LNCAP (cell line): ENCODE results near the gene ATP6V0A4.

ENCODE experiments used
- TF ChIP-seq, protein P1 (sequence below): fragments of 450-650 bp; IDR thresholded peaks from 2 replicates; pipeline ENCODE4 v1.5.1; 2017; ENCODE audit warnings: mild to moderate bottlenecking

Gene ATP6V0A4

DNA sequence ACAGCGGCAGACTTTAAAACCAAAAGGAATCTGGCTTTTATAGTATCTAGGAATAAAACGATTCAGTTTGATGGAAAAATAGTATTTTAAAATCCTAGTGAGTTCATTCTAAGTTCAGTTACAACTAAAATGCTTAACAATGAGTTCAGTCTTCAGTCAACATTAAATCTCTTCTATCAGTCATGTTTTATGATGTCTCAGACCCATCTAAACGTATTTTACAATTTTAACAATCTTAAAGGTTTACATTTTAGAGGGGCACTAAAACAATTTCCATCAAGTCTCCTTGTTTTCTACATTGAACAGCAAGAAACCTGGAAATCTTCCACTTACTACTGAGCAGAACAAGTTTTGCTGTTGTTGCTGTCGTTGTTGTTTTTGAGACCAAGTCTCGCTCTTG, 106.8 kb downstream of the ATP6V0A4 start:
- TF ChIP-seq, protein P1, sequence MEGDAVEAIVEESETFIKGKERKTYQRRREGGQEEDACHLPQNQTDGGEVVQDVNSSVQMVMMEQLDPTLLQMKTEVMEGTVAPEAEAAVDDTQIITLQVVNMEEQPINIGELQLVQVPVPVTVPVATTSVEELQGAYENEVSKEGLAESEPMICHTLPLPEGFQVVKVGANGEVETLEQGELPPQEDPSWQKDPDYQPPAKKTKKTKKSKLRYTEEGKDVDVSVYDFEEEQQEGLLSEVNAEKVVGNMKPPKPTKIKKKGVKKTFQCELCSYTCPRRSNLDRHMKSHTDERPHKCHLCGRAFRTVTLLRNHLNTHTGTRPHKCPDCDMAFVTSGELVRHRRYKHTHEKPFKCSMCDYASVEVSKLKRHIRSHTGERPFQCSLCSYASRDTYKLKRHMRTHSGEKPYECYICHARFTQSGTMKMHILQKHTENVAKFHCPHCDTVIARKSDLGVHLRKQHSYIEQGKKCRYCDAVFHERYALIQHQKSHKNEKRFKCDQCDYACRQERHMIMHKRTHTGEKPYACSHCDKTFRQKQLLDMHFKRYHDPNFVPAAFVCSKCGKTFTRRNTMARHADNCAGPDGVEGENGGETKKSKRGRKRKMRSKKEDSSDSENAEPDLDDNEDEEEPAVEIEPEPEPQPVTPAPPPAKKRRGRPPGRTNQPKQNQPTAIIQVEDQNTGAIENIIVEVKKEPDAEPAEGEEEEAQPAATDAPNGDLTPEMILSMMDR = no peak

DNA sequence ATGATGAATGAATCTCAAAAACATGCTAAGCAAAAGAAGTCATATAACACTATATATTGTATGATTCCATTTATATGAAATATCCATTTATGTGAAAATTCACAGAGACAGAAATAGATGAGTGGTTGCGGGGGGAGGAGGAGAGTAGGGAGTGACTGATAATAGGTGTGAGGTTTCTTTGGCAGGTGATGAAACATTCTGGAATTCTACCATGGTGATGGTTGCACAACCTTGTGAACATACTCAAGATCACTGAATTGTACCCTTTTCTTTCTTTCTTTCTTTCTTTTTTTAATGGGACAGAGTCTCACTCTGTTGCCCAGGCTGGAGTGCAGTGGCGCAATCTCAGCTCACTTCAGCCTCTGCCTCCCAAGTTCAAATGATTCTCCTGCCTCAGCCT, 107.5 kb downstream of the ATP6V0A4 start:
- TF ChIP-seq, protein P1 = no peak

DNA sequence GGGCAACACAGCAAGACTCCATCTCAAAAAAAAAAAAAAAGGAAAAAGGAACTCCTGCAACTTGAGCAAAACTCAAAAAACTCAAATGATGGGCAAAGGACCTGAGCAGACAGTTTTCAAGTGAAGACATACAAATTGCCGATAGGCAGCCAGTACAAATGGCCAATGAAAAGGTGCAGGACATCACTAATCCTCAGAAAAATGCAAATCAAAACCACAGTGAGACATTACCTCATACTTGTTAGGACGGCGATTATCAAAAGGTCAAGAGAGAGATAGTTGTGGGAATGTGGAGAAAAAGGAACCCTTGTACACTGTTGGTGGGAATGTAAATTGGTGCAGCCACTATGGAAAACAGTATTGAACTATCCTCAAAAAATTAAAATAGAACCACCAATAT, 113.7 kb downstream of the ATP6V0A4 start:
- TF ChIP-seq, protein P1 = no peak

DNA sequence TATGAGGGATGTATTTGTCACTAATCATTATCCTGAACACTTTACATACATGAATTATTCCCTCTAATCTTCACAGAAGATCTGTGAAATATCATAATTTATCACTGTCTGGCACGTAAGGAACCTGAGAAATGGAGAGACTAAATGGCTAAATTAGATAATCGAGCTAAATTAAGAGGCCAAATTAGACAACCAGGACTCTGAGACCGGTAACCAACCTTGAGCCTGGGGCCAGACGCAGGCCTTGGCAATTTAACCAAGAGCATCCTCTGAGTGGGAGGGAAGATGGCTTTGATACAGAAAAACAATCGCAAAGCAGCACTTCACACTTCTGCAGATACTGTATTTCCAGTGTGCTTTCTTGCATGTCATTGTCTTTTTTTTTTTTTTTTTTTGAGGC, 118.2 kb downstream of the ATP6V0A4 start:
- TF ChIP-seq, protein P1 = no peak

DNA sequence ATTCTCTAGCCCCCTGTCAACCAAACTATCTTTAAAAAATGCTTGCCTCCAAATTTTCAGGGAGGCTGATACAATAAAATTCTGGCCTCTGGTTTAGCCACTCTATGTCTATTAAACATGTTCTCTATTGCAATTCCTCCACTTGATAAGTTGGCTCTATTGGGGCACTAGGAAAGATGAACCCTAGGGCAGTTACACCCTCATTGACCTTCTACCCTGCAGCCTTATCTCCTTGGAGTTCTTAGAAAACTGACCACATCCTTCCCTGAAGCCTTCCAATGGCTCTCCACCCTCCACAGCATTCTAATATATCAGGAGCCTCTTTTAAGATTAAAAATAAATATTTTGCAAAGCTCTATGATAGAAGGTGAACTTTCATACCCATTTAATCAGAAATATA, 127.4 kb downstream of the ATP6V0A4 start:
- TF ChIP-seq, protein P1 = no peak

DNA sequence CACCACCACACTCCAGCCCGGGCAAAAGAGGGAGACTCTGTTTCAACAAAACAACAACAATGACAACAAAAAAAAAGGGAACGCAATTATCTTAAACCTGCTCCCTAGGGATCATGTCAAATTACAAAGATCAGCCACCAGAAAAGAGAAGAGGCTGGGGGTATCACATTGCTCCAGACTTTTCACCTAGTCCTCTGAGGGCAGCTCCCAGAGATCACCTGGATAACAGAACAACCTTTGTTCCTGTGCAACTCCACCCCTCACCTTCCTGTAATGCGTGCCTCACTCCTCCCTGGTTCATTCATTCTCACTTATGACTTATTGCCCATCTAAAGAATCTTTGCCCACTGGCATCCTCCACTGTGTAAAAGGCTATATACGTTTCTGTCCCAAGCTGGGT, 128.6 kb downstream of the ATP6V0A4 start:
- TF ChIP-seq, protein P1 = no peak

DNA sequence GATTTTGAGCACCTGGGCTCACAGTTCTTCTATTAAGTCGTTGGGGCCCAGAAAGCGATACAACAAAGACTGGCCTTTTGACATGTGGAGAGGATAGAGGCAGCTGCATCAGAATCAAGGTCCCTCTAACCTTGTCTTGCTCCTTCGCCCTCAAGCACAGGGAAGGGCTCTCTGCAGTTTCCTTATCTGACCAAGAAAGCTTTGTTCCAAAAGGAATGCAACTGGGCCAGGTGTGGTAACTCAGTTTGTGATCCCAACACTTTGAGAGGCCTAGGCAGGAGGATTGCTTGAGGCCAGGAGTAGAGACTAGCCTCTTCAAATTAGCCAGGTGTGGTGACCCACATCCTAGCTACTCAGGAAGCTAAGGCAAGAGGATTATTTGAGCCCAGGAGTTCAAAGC, 129.1 kb downstream of the ATP6V0A4 start:
- TF ChIP-seq, protein P1 = no peak

DNA sequence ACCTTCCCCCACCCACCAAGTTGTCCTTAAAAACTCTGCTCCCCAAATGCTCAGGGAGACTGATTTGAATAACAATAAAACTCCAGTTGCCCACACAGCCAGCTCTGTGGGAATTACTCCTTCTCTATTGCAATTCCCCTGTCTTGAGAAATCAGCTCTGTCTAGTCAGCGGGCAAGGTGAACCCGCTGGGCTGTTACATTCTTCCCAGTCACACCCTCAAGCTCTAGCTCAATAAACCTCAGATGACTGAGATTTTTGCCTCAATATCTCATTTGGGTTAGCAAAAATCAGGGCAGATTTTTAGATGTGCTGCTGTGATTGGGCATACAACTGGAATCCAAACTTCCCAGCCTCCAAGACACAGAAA, 129.8 kb downstream of the ATP6V0A4 start:
- TF ChIP-seq, protein P1 = no peak
